ENCODE results near the gene ZPBP2. TPM values are rescaled to one million over a fixed set of nuclear protein-coding genes. Genes with fewer than 3 reads are reported as not detected.
"Not testable (repeated sequence)": the region's sequence is repeated elsewhere in the genome, so short reads cannot be mapped to it uniquely, and the experiment has no call there.

The ZPBP2 gene
- total RNA-seq, 2 donors from 2014 or later, result 0.53 to 0.67 TPM

DNA sequence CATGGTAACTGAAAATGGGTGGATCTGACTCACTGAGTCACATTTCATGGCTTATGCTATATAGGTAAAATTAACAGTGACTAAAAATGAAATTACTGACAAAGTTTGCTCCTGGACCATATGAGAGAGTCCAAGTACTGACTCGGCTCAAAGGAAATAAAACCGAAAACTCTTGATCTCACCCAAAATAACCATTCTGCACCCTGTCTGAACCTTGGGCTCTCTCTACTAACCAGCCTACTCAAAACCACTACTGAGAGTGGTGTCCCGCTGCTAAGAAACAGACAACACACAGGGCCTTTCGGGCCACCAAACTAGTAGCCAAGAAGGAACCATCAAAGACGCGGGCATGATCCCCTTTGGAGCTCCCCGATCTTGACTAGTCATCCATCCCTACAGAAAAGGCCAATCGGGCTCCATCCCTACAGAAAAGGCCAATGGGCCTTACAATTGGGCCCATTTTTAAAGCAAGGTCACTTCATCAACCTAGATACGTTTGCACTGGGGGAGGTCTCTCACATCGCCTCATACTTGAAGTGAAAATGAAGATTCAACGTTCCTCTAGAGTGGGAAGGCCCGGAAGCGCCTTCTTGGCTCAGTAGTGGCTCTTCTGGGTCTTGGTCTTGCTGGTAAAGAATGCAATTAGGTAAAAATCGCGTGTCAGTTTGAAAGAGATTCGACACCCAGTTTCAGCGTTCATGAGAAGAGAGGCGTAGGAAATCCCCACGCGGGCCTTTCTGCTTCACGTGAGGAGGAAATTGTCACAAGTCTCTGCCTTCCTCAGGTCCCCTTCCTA, 720 bp upstream of the ZPBP2 start:
- Mint-ChIP-seq H3K4me1 (peaks cover 36% of the 10 kb centered on the region), H3K36me3 (ENCODE audit: low read depth) (peaks cover 14% of the 10 kb centered on the region), H3K9me3 (no peaks in the 10 kb centered on the region), H3K27ac (peak overlapping the region; percentile 100), H3K27me3 (no peaks in the 10 kb centered on the region), H3K4me3 (peak overlapping the region; percentile 91)
- ATAC-seq (replicated peaks), result peak; percentile 82

DNA sequence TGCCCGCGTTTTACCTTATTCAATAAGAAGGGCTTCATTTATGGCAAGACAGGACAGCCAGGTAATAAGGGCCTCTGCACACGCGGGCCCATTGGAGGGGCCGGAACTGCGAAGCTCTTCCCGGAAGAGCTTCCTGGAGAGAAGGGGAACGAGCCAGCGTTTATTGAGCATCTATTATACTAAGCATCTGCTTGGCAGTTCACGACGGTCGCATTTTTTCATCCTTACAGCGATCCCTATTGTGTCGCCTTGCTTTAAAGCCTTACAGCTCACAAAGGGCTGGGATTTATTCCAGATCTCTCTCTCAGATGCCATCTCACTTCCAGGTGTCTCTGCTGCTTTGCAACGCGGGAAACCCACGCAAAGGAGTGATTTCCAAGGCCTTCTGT, 546 bp downstream of the ZPBP2 start:
- H3K4me3 Mint-ChIP-seq, result peak overlapping the region; percentile 91
- no peaks in the 10 kb centered on the region for H3K9me3 Mint-ChIP-seq
- peak overlapping the region; percentile 100 for H3K27ac Mint-ChIP-seq
- ATAC-seq (replicated peaks), result no peak
- peaks cover 36% of the 10 kb centered on the region for H3K4me1 Mint-ChIP-seq
- peaks cover 10% of the 10 kb centered on the region for H3K36me3 Mint-ChIP-seq (ENCODE audit: low read depth)
- no peaks in the 10 kb centered on the region for H3K27me3 Mint-ChIP-seq

DNA sequence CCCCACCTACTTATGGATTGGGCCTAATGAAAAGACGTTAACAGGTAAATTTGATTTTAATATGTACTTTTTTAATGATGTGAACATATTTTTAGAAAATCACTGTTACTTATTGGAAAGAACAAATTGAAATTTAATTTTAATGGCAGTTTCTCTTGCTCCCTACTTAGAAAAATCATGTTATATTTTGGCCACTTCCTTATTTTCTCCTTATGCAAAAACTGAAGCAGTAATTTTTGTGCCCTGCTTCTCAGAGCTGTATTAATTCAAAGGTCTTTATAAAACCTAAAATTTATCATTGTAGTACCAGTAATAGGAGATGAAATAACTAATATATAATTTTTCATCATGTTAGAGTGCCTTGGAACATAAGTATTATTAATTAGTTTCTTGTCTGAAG, 2.8 kb downstream of the ZPBP2 start:
- H3K4me3 Mint-ChIP-seq, result no peak overlapping the region
- H3K4me1 Mint-ChIP-seq, result peaks cover 24% of the 10 kb centered on the region
- no peak for ATAC-seq (replicated peaks)
- H3K36me3 Mint-ChIP-seq (ENCODE audit: low read depth), result peaks cover 10% of the 10 kb centered on the region
- H3K27ac Mint-ChIP-seq, result no peak overlapping the region
- no peaks in the 10 kb centered on the region for H3K27me3 Mint-ChIP-seq
- H3K9me3 Mint-ChIP-seq, result no peaks in the 10 kb centered on the region

DNA sequence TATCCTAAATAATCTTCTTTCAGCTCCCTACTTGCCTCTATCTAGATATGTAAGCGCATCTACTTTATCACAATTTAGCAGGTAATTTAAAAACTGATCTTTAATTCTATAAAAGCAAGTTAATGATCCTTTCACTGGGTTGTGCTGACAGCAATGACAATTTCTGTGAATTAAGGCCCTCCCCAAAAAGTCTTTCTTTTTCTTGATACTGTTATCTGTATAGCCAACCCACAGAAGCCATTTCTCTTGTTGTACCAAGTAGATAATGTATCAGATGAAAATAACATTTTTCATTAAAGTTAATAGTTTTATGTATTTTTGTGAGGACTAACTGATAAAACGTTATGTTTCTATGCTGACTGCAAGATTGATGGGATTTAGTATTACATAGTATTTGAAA, 3.8 kb downstream of the ZPBP2 start:
- H3K27ac Mint-ChIP-seq, result no peak overlapping the region
- H3K4me1 Mint-ChIP-seq, result peaks cover 16% of the 10 kb centered on the region
- no peaks in the 10 kb centered on the region for H3K9me3 Mint-ChIP-seq
- no peaks in the 10 kb centered on the region for H3K27me3 Mint-ChIP-seq
- ATAC-seq (replicated peaks), result no peak
- H3K4me3 Mint-ChIP-seq, result no peak overlapping the region
- peaks cover 10% of the 10 kb centered on the region for H3K36me3 Mint-ChIP-seq (ENCODE audit: low read depth)

DNA sequence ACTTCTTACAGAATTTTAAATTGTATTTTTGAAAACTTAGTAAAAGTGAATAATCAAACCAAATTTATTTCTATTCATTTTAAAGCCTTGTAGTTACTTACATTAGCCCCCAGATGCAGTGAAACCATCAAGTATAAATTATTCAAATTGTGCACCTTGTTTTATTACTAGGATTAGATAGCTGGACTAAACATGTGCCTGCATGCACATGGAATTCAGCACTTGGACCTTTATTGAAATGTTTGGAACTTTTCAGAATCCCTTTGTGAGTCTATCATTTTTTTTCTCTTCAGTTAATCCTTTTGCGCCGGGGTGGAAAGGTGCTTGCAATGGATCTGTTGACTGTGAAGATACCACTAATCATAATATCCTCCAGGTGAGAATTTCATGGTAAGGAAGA, 4.7 kb downstream of the ZPBP2 start:
- Mint-ChIP-seq H3K9me3 (no peaks in the 10 kb centered on the region), H3K27me3 (no peaks in the 10 kb centered on the region), H3K36me3 (ENCODE audit: low read depth) (peaks cover 2% of the 10 kb centered on the region), H3K4me1 (peaks cover 9% of the 10 kb centered on the region), H3K4me3 (no peak overlapping the region), H3K27ac (no peak overlapping the region)
- ATAC-seq (replicated peaks), result no peak

DNA sequence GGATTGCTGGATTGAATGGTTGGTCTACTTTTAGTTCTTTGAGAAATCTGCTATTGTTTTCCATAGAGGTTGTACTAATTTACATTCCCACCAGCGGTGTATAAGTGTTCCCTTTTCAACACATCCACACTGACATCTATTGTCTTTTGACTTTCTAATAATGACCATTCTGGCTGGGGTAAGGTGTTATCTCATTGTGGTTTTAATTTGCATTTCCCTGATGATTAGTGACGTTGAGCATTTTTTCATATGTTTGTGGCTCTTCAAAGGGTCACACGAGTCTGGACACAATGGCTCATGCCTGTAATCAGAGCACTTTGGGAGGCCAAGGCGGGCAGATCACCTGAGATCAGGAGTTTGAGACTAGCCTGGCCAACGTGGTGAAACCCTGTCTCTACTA, 18.1 kb downstream of the ZPBP2 start:
- H3K36me3 Mint-ChIP-seq (ENCODE audit: low read depth); H3K4me1 Mint-ChIP-seq; H3K9me3 Mint-ChIP-seq; H3K27me3 Mint-ChIP-seq; H3K27ac Mint-ChIP-seq; H3K4me3 Mint-ChIP-seq; ATAC-seq (replicated peaks): not testable (repeated sequence)

DNA sequence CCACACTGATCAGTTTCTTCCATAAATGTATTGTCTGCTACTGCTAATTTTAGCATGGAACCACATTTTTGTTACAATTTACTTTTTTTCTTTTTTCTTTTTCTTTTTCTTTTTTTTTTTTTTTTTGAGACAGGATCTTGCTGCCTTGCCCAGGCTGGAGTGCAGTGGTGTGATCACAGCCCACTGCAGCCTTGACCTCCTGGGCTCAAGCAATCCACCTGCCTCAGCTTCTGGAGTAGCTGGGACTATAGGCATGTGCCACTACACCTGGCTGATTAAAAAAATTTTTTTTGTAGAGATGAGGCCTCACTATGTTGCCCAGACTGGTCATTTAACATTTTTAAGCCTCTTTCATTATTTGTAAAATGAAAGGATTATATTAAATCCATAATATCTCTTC, 19.1 kb downstream of the ZPBP2 start:
- Mint-ChIP-seq H3K27ac (no peak overlapping the region), H3K36me3 (ENCODE audit: low read depth) (no peaks in the 10 kb centered on the region), H3K4me3 (no peak overlapping the region), H3K4me1 (no peaks in the 10 kb centered on the region), H3K9me3 (no peaks in the 10 kb centered on the region), H3K27me3 (peaks cover 8% of the 10 kb centered on the region)
- ATAC-seq (replicated peaks), result no peak

DNA sequence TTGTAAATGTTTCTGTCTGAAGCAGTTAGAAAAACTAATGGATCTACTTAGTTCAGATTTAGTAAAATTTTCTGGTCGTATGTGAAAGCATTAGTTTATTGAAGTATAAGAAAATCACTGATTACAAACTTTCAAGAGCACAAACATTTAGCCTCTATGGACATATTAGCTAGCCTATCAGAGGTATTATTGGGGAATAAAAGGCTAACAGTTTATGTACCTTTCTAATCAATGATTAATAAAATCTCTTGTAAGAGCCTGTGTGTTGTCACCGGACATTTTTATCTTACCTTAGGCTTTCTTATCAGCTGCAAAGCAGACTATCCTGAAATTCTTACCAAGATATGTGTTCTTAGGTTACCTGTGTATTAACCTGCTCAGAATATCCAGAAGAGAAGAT, 21.2 kb downstream of the ZPBP2 start:
- Mint-ChIP-seq H3K36me3 (ENCODE audit: low read depth) (no peaks in the 10 kb centered on the region), H3K4me3 (no peak overlapping the region), H3K9me3 (no peaks in the 10 kb centered on the region), H3K27me3 (peaks cover 13% of the 10 kb centered on the region), H3K27ac (no peak overlapping the region), H3K4me1 (no peaks in the 10 kb centered on the region)
- ATAC-seq (replicated peaks), result no peak

DNA sequence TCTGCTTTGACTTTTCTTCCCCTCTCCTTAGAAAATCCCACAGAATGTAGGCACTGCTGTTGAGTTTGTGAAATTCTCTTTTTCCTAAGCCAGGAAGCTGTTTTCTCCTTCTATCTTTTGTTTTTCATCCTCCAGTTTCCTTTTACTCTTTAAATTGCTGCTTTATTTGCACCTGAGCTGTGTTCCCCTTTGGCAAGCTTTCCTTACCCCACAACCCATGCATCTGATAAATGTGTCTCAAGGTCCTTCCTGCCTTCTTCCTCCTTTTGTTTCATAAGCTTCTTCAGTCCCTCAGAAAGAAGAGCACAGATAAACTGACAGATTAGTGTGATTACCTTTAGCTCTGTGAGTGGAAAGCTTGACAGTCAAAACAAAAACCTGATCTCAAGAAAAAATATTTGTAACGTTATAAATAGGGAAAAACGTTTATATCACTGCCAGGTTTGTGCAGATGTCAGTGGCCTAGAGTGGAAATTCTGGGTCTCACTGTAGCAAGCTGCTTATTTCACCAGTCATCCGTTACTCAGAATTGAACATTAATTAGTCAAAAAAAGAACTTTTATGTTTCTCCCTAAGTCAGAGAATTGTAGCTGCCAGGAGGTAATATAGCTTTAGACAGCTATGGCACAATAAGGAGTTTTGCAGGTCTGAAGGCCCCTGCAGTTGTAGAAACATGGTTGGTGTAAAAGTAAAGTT, 26.8 kb downstream of the ZPBP2 start:
- H3K9me3 Mint-ChIP-seq, result no peaks in the 10 kb centered on the region
- H3K4me3 Mint-ChIP-seq, result peak overlapping the region; percentile 7
- peak; percentile 64 for ATAC-seq (replicated peaks)
- peaks cover 5% of the 10 kb centered on the region for H3K4me1 Mint-ChIP-seq
- peak overlapping the region; percentile 18 for H3K27ac Mint-ChIP-seq
- no peaks in the 10 kb centered on the region for H3K36me3 Mint-ChIP-seq (ENCODE audit: low read depth)
- H3K27me3 Mint-ChIP-seq, result peaks cover 8% of the 10 kb centered on the region

DNA sequence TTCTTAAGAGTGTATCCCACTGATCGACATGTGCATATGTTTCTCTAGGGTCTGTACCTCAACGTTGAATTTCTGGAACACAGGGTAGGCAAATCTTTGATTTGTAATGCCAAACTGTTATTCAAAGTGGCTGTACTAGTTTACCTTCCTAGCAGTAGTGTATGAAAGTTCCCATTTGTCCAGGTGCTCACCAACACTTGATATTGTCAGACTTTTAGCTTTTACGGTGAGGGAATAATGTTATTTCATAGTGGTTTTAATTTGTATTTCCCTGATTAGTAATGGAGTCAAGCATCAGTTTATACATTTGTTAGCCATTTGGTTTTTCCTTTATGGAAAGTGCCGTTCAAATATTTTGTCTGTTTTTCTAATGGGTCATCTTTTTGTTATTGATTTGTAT, 30.1 kb downstream of the ZPBP2 start:
- H3K36me3 Mint-ChIP-seq (ENCODE audit: low read depth), result peaks cover under 1% of the 10 kb centered on the region
- no peaks in the 10 kb centered on the region for H3K9me3 Mint-ChIP-seq
- no peaks in the 10 kb centered on the region for H3K27me3 Mint-ChIP-seq
- ATAC-seq (replicated peaks), result no peak
- no peak overlapping the region for H3K4me3 Mint-ChIP-seq
- H3K4me1 Mint-ChIP-seq, result peaks cover 5% of the 10 kb centered on the region
- no peak overlapping the region for H3K27ac Mint-ChIP-seq

DNA sequence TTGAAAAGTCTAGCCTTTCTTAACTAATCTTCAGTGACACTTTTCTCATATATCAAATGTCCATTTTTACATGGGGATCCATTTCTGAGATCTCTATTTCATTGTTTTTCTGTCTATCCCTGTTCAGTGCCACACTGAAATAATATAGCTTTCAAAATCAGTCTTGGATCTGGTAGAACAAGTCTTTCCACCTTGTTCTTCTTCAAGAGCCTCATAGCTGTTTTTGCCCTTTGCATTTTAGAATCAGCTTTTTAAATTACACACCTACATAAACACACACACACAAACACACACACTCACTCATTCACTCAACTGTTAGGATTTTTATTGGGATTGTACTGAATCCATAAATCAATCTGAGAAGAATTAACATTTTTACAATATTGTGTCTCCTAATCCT, 31.2 kb downstream of the ZPBP2 start:
- H3K36me3 Mint-ChIP-seq (ENCODE audit: low read depth), result peaks cover 10% of the 10 kb centered on the region

DNA sequence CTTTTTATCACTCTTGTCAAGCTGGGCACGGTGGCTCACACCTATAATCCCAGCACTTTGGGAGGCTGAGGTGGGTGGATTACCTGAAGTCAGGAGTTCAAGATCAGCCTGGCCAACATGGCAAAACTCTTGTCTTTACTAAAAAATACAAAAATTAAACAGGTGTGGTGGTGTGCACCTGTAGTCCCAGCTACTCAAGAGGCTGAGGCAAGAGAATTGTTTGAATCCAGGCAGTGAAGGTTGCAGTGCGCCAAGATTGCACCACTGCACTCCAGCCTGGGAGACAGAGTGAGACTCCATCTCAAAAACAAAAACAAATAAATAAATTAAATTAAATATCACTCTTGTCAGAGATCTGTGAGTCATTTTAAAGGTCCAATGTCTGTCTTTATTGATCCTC, 34.0 kb downstream of the ZPBP2 start:
- not testable (repeated sequence) for ATAC-seq (replicated peaks); H3K9me3 Mint-ChIP-seq; H3K27ac Mint-ChIP-seq; H3K27me3 Mint-ChIP-seq; H3K4me3 Mint-ChIP-seq
- Mint-ChIP-seq H3K4me1 (peaks cover 10% of the 10 kb centered on the region), H3K36me3 (ENCODE audit: low read depth) (peaks cover 30% of the 10 kb centered on the region)

More for the DNA sequence above, 31.2 kb downstream of the ZPBP2 start:
- no peaks in the 10 kb centered on the region for H3K9me3 Mint-ChIP-seq
- no peak overlapping the region for H3K27ac Mint-ChIP-seq
- H3K4me3 Mint-ChIP-seq, result no peak overlapping the region
- peaks cover 10% of the 10 kb centered on the region for H3K4me1 Mint-ChIP-seq
- no peak for ATAC-seq (replicated peaks)
- no peaks in the 10 kb centered on the region for H3K27me3 Mint-ChIP-seq

DNA sequence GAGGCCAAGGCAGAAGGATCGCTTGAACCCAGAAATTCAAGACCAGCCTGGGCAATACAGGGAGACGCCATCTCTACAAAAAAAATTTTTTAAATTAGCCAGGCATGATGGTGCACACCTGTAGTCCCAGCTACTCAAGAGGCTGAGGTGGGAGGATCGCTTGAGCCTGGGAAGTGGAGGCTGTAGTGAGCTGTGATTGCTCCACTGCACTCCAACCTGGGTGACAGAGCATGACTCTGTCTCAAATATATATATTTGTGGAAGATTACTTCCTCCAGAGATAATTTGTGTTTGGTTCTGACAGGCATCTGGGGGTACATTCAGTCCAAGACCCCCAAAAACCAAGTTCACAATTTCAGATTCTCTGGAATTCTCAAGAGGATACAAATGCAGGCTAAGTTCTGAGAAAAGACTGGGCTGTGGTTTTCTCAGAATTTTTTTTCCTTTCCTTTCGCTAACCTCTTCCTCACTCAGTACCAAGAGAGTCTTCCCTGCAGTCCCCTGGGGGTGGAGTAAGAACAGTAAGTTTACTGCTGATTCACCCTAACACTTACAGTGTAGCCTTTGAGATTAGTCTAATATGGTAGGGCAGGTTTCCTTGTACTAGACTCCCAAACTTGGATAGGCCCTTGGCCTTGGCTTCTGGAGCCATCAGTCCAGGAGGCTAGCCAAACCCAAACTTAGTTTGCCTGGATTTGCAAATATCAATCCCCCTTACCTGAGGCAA, 35.3 kb downstream of the ZPBP2 start:
- ATAC-seq (replicated peaks), result peak; percentile 92
- Mint-ChIP-seq H3K27ac (peak overlapping the region; percentile 40), H3K36me3 (ENCODE audit: low read depth) (peaks cover 39% of the 10 kb centered on the region), H3K4me1 (peaks cover 10% of the 10 kb centered on the region), H3K27me3 (no peaks in the 10 kb centered on the region), H3K4me3 (peak overlapping the region; percentile 27), H3K9me3 (no peaks in the 10 kb centered on the region)

DNA sequence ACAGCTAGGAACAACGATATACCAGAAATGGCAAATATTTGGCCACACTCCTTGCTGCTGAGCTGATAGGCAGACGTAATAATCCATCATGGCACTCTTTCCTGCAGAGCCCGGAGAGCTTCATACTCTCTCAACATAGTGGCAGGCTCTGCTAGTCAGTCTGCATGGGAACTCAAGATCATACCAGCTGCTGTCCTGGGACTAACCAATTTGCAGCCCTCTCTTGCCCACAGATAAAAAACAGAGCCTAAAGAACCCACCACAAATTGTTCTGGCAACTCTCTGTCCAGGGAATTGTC, 36.9 kb downstream of the ZPBP2 start:
- peak overlapping the region; percentile 38 for H3K27ac Mint-ChIP-seq
- no peak for ATAC-seq (replicated peaks)
- H3K36me3 Mint-ChIP-seq (ENCODE audit: low read depth), result peaks cover 52% of the 10 kb centered on the region
- no peak overlapping the region for H3K4me3 Mint-ChIP-seq
- H3K9me3 Mint-ChIP-seq, result no peaks in the 10 kb centered on the region
- H3K4me1 Mint-ChIP-seq, result peaks cover 10% of the 10 kb centered on the region
- H3K27me3 Mint-ChIP-seq, result no peaks in the 10 kb centered on the region

Measured in activated T-helper 17 cell treated with anti-CD3 and anti-CD28 coated beads, Interleukin-2, amount 50 U/mL, for 72 hours (primary cell).